ENCODE measurements around the gene NFKBIA.
"Not testable (repeated sequence)": the region's sequence is repeated elsewhere in the genome, so short reads cannot be mapped to it uniquely, and the experiment has no call there.

Gene NFKBIA

DNA sequence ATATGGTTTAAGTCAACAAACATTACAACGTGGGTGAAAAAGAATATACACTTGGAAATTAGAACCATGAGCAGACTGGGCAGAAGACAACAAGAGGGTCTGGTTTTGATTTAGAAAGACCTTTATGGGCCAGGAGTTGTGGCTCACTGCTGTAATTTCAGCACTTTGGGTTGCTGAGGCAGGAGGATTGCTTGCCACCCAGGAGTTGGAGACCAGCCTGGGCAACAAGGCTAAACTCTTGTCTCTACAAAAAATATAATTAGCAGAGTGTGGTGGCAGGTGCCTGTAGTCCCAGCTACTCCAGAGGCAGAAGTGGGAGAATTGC lies 2.7 kb upstream of the NFKBIA start:
- DNase-seq = no peak

- DNase-seq = peak; percentile 67
Observed at GRCh38 chr14:35406506-35407305, 2.2 kb upstream of the NFKBIA start.

DNA sequence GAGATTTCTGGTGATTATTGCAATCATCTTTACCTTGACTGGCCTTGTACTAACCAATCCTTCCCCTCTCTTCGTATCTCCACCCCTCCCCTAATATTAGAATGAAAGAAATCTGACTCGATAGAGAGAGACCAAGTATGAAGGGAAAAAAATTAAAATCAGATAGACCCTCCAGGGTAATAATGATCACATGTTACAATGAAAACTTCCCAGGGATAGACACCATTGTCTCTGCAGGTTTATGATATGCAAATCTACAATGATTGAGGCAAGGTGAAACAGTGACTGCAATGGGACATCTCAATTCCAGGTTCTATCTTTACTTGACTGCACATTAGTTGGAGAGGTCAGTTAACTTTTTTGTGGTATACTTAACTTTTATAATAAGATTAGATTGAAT lies 1.5 kb upstream of the NFKBIA start:
- DNase-seq = no peak

GRCh38 chr14:35405304-35405996 lies 901 bp upstream of the NFKBIA start:
- no peak for DNase-seq

DNA sequence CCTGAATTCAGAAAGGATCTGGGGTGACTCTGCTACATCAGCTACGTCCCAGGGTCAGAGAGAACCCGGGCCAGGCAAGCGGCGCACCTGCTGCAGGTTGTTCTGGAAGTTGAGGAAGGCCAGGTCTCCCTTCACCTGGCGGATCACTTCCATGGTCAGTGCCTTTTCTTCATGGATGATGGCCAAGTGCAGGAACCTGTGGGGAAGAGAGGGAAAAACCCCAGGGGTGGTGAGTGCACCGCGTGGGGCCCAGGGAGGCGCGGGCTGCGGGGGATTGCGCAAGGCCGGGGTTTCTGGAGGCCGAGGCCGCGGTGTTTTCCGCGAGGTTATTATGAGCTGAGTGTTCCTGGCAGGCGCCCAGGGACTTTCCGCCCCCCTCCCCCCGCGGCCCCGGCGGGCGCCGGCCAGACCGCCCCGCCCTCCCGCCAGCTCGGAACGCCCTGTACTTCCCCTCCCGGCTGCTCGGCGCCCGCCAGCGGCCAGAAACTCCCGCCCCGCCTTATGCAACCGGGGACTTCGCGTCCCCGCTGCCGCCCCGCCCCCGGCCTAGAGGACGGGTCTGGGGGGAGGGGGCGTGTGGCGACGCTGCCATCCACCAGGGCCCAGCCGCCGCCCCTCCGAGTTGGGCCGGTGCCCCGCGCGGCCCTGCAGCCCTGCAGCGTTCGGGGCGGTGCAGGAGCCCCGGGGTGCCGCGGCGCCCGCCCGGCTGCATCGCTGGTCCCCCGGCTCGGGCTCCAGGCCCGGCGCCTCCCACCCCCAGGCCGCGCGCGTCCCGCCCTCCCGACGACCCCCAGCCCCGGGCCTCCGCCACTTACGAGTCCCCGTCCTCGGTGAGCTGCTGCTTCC lies 723 bp downstream of the NFKBIA start:
- peak; percentile 94 for DNase-seq

GRCh38 chr14:35403114-35403602 lies 1.4 kb downstream of the NFKBIA start:
- no peak for DNase-seq

- DNase-seq = no peak
Observed at GRCh38 chr14:35402323-35403113, 2.0 kb downstream of the NFKBIA start.

DNA sequence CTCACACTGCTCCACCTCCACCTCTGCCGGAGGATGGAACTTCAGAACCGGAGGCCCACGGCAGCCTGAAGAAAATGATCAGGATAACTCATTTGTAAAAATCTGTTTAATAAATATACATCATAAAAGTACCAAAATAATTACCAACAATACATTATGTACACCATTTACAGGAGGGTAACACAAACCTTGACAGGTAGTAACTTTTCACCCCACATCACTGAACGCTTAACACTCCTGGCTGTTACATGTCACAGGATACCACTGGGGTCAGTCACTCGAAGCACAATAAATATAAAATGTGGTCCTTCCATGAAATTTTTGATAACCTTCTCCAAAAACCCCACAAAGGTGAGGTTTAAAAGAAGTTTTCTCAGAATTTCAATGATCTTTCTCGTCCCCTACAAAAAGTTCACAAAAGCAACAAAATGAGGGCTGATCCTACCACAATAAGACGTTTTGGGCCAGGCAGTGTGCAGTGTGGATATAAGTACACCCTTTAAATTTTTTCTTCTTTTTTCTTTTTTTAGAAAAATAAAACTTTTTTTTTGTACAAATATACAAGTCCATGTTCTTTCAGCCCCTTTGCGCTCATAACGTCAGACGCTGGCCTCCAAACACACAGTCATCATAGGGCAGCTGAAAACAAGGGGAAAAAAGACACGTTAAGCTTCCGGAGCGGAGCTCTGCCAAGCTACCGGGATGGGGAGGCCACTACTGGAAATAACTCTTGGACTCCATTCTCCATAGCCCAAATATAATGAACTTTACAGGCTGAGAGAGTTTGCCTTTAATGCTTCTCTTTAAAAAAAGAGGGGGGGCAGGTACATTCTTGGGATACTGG lies 2.9 kb downstream of the NFKBIA start:
- no peak for DNase-seq

DNA sequence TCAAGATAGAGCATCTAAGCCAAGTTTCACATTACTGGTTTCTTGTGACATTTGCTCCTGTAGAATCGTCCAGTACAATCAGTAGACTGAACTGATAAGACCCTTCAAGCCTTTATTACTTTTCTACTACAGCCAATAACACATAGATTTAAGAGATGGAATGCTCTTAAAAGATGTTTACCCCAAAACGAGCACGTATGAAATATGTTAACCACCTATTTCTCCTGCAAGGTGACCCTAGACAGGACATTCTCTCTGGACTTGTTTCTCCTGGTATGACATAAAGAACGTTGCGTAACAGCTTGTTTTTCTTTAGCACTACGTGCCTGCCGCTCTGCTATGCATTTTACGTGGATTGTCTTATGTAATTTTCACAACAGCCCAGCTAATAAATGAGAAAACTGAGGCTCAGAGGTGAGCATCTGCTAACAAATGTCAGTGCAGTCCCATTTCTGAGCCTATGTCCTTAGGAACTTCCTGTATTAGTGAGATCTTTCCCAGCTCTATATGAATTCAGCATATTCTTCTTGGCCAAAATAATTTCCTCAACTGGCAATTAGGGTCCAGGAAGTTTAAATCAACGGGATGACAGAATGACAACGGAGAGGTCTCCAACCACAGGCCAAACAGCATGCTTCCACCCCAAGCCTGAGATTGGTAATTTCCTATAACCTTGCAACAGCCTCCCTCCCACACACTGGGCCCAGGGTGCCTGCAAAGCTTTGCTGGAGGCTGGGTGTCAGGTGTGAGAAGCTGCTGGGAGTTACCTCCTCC lies 3.7 kb downstream of the NFKBIA start:
- DNase-seq = no peak

DNA sequence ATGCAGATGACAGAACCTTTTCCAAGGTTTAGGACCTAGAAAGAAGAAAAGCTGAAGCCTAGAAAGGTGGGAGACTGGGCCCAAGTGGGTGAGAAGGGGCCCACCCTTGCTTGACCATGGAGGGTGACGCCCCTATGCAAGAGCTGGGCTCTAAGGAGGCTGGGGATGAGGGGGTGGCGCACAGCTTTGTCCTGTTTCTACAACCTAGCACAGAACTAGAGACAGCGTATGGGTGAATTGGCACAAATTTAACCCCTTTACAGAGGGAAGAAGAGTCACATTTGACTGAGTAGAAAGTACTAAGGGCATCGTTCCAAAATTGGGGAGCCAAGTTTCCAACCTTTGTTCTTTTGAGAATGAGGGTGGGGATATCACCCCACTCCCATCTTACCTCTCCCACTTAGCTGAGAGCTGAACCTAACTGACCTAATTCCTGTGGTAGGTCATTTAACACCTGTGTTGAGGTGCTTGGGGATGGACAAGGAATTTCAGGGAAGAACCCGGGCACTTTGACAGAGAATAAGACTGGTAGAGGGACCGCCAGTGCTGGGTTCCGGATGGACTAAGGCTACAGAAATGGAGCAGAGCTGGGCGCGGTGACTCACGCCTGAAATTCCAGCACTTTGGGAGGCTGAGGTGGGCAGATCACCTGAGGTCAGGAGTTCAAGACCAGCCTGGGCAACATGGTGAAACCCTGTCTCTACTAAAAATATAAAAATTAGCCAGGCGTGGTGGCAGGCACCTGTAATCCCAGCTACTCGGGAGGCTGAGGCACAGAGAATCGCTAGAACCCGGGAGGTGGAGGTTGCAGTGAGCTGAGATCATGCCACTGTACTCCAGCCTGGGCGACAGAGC lies 5.2 kb downstream of the NFKBIA start:
- DNase-seq = no peak

- no peak for DNase-seq
Observed at GRCh38 chr14:35398071-35398584, 6.4 kb downstream of the NFKBIA start.

DNA sequence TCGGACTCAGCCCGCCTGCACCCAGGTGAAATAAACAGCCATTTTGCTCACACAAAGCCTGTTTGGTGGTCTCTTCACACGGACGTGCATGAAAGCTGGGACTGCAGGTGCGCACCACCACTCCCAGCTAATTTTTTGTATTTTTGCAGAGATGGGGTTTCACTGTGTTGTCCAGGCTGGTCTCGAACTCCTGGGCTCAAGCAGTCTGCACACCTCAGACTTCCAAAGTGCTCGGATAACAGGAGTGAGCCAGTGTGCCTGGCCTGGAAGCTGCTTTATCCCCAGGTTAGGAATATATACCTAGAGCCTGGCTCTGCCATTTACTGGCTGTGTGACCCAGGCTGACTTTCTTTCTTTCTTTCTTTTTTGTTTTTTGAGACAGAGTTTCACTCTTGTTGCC lies 7.9 kb downstream of the NFKBIA start:
- not testable (repeated sequence) for DNase-seq

- no peak for DNase-seq
Observed at GRCh38 chr14:35395283-35395682, 9.3 kb downstream of the NFKBIA start.

- no peak for DNase-seq
Observed at GRCh38 chr14:35394326-35395013, 10.1 kb downstream of the NFKBIA start.

GRCh38 chr14:35393826-35394225 lies 10.7 kb downstream of the NFKBIA start:
- DNase-seq = no peak

- no peak for DNase-seq
Observed at GRCh38 chr14:35392103-35392502, 12.4 kb downstream of the NFKBIA start.

GRCh38 chr14:35391388-35391710 lies 13.2 kb downstream of the NFKBIA start:
- no peak for DNase-seq

DNA sequence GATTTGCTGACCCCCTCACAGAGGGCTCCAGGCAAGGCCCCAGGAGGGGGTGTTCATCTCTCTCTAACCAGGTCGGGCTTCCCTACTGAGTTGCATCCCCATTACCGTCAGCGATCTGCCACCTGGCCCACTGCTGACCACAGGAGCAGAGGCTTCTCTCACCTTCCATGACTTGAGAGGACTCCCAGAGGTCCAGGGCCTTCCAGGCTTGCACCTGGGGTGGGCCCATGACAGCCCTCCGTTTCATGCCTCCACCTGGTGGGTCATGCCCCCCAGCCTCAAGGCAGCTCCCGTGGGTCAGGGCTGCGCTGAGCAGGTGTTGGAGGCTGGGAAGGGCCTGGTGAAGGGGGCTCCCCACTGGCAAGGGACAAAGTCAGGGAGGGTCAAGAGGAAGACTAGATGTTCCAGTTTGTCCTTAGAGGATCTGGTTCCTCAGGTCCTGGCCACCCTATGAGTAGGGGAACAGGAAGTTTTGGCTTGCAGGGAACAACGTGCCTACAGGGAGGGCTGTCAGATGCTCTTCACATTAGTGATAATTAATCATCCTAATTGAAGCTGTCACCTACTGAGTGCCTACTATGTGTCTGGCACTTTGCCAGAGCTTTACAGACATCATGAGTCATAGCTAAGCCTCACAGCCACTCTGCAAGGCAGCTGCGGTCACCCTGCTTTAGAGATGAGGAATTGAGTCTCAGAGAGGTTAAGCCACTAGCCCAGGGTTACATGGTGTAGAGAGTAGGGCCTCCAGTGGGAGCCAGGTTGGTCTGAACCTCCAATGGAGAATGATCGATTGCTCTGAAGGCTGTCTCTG lies 13.8 kb downstream of the NFKBIA start:
- DNase-seq = no peak
